Measurements from ENCODE around the gene CRTC1. TPM values are rescaled to one million over a fixed set of nuclear protein-coding genes. Genes with fewer than 3 reads are reported as not detected.

The CRTC1 gene
- total and polyA plus RNA-seq, 2 of the 13 experiments (the other 11 are each of a cell fraction or from before 2014, with no cell fraction given) = 2.0 to 2.7 TPM

GRCh38 chr19:18636969-18637629, 46.4 kb upstream of the CRTC1 start, which contains the start of gene KLHL26 (continued):
- TF ChIP-seq HBP1 (CRISPR knock-in tag; IDR thresholded peaks at IDR 0.05; ENCODE audit: low read depth) (0 out of 2 replicates have a peak, but pooled peaks have one; percentile 51), ZNF574 (CRISPR knock-in tag; IDR thresholded peaks at IDR 0.05) (peak; percentile 47; the same call in 1 of the 2 replicates)

- Histone ChIP-seq H3K4me2 (ENCODE audit: low read depth, low read length) (peak overlapping the region; percentile 98), H3K27ac (ENCODE audit: extremely low read length, insufficient read depth, low read length) (no peak overlapping the region), H3K9ac (ENCODE audit: insufficient read depth, low read depth, low read length) (peak overlapping the region; percentile 79; the same call in 1 of the 2 replicates), H3K9me3 (ENCODE audit: low read length) (no peaks in the 10 kb centered on the region), H3K79me2 (ENCODE audit: insufficient read depth, low read length) (peaks cover 8% of the 10 kb centered on the region), H3K4me3 (replicated peaks in 1 of 3; ENCODE audit: insufficient read depth in 1 of 3, low read depth in 2 of 3, low read length in 3 of 3) (peak overlapping the region; percentile 81 to 91 (median 89)), H3K27me3 (ENCODE audit: control insufficient read depth in 1 of 2, insufficient read depth in 2 of 2, low read length in 2 of 2) (peaks cover 0 to 6% of the 10 kb centered on the region in 2 experiments; a peak in 1 of 5 replicates), H3K4me1 (ENCODE audit: insufficient read depth, low read length) (peaks cover 40% of the 10 kb centered on the region), H3K36me3 (replicated peaks in 1 of 2; ENCODE audit: control insufficient read depth in 1 of 2, insufficient read depth in 2 of 2, low read length in 2 of 2) (no peaks in the 10 kb centered on the region), H4K20me1 (ENCODE audit: insufficient read depth, low read length) (no peaks in the 10 kb centered on the region), H2AFZ (ENCODE audit: low read length) (no peak overlapping the region)
- intact Hi-C loops (cut with micrococcal nuclease; ENCODE audit: unreplicated experiment) (no loop called here), in situ Hi-C loops (cut with HindIII; ENCODE audit: extremely low pct_ligation_motif_present, low pct_unique_long_range_greater_than_20kb) (no loop called here)
- POLR2A ChIA-PET = no interaction called here
- WGBS (ENCODE audit: low lambda C conversion rate) = 61% methylated on average over 3 of the region's 3 CpGs
- no TSS peak for BruUV-seq (replicated peaks)
- ATAC-seq (no peak), DNase-seq (ENCODE audit: low spot score) (no peak), FAIRE-seq (peak; percentile 56)
- TF ChIP-seq SRF (IDR thresholded peaks at IDR 0.05; ENCODE audit: low read depth, low read length) (no peak), ZSCAN12 (CRISPR knock-in tag; IDR thresholded peaks at IDR 0.05) (no peak), CTCF (CRISPR knock-in tag; IDR thresholded peaks at IDR 0.05) (peak; percentile 34; the same call in 1 of the 2 replicates), REPIN1 (CRISPR knock-in tag; IDR thresholded peaks at IDR 0.05; ENCODE audit: borderline replicate concordance, low read depth) (0 out of 2 replicates have a peak, but pooled peaks have one; percentile 2), LCORL (IDR thresholded peaks at IDR 0.05) (no peak), LCORL (CRISPR knock-in tag; IDR thresholded peaks at IDR 0.05) (0 out of 2 replicates have a peak, but pooled peaks have one; percentile 12)
- CTCF ChIA-PET (ENCODE audit: low intra/inter-chr PET ratio, low total read pairs) = no interaction called here
These were observed 45.5 kb upstream of the CRTC1 start for GRCh38 chr19:18637673-18638630.

Data from HepG2 (cell line).